CD4-positive, alpha-beta T cell (primary cell): ENCODE measurements around the gene MACROD2. TPM values are rescaled to one million over a fixed set of nuclear protein-coding genes. Genes with fewer than 3 reads are reported as not detected.

Experiments
- ATAC-seq: fragments of 200-7000 bp; cut with Tn5 transposase; one replicate; pipeline ENCODE4 v1.10.0; 2022; ENCODE audit warnings: mild to moderate bottlenecking; ENCODE audit not compliant: poor library complexity
- CTCF ChIA-PET: fragments of 350-600 bp; sonication (Branson Sonifier 250); formaldehyde crosslinking; loops from one replicate; lab custom pipeline; 2021; ENCODE audit warnings: antibody characterized with exemption, inconsistent platforms; lab: Charles Lee
- POLR2A ChIA-PET: fragments of 350-600 bp; sonication (Branson Sonifier 250); formaldehyde crosslinking; loops from one replicate; lab custom pipeline; 2021; ENCODE audit warnings: antibody characterized with exemption, inconsistent platforms; lab: Charles Lee
- DNase-seq, 14 experiments: peaks; one replicate each; pipeline ENCODE4 v3.0.0-alpha.2; 2013 to 2020; ENCODE audit warnings: mixed read lengths in 2 of 14
- H3K27ac ChIP-seq, 2 donors: one replicate each; pipeline versions ENCODE4 v1.5.1 to v1.7.0; 2013; ENCODE audit warnings: low read length in 2 of 2, low read depth in 1 of 2, mild to moderate bottlenecking in 1 of 2
- H3K27me3 ChIP-seq, 2 experiments: 1 replicate in 1 of 2; 2 replicates in 1 of 2; pipeline versions ENCODE4 v1.6.1 to v1.7.0; 2013; ENCODE audit warnings: low read length in 2 of 2, control low read depth in 1 of 2, mild to moderate bottlenecking in 1 of 2, moderate library complexity in 1 of 2; ENCODE audit not compliant: insufficient read depth in 2 of 2, control insufficient read depth in 1 of 2
- H3K36me3 ChIP-seq: one replicate; pipeline ENCODE4 v1.6.1; 2013; ENCODE audit warnings: low read length, control low read depth; ENCODE audit not compliant: insufficient read depth
- H3K4me1 ChIP-seq: one replicate; pipeline ENCODE4 v1.6.1; 2013; ENCODE audit warnings: low read length, control low read depth; ENCODE audit not compliant: insufficient read depth
- H3K4me3 ChIP-seq: one replicate; pipeline ENCODE4 v1.5.1; 2013; ENCODE audit warnings: mild to moderate bottlenecking, low read length, moderate library complexity
- H3K9me3 ChIP-seq, 2 experiments: 1 replicate in 1 of 2; 2 replicates in 1 of 2; pipeline versions ENCODE4 v1.6.1 to v1.7.0; 2013; ENCODE audit warnings: low read length in 2 of 2, mild to moderate bottlenecking in 2 of 2, control low read depth in 1 of 2, moderate library complexity in 1 of 2; ENCODE audit not compliant: control insufficient read depth in 1 of 2, insufficient read depth in 1 of 2
- H3K27ac Mint-ChIP-seq: one replicate; pipeline ENCODE4 v1.8.0; 2020; ENCODE audit warnings: mixed read lengths
- H3K27me3 Mint-ChIP-seq: one replicate; pipeline ENCODE4 v1.8.0; 2021; ENCODE audit warnings: mixed read lengths
- H3K36me3 Mint-ChIP-seq: one replicate; pipeline ENCODE4 v1.8.0; 2021; ENCODE audit warnings: low read depth, mixed read lengths
- H3K4me1 Mint-ChIP-seq: one replicate; pipeline ENCODE4 v1.8.0; 2021; ENCODE audit warnings: low read depth, mixed read lengths
- H3K4me3 Mint-ChIP-seq: one replicate; pipeline ENCODE4 v1.8.0; 2020; ENCODE audit warnings: mild to moderate bottlenecking, mixed read lengths
- H3K9me3 Mint-ChIP-seq: one replicate; pipeline ENCODE4 v1.8.0; 2020; ENCODE audit warnings: mixed read lengths
- CTCF ChIP-seq: fragments of 200-600 bp; IDR thresholded peaks from one replicate; pipeline ENCODE4 v1.8.0; 2022; ENCODE audit warnings: antibody characterized with exemption, mild to moderate bottlenecking
- intact Hi-C, 2 experiments: fragments of 100-400 bp; cut with DNase I in 1 of 2; cut with micrococcal nuclease in 1 of 2; formaldehyde crosslinking; loops; one replicate each; pipeline versions ENCODE4 v1.15.1 to v1.9.0; 2023 to 2025; cut with DNase I, micrococcal nuclease
- total RNA-seq, 174 experiments: library from RNA in 2 of 174; stranded (reverse) in 2 of 174; gene quantifications; one replicate each; pipeline ENCODE4 v1.2.3 and lab custom pipeline; 2021 to 2026

Gene MACROD2
- total RNA-seq, 2 experiments from 2014 or later, result not detected

DNA sequence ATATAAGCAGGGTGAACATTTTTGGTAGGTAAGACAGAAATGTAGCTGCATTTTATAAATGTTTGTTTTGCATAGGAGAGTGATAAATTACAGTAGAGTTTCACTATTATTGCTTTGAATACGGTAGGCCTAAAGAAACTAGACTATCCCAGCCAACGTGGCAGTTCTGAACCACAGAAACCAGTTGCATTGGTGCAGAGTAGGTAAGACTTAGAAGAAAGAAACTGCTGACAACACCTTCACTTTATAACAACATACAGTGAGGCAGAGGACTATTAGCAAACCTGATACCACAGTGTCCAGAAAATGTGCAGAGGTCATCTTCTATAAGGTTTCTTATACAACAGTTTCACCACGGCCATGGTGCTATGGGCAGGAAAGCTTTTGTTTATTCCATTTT is 2011.8 kb downstream of the MACROD2 start:
- H3K4me3 Mint-ChIP-seq, result no peak overlapping the region
- ATAC-seq, result no peak

DNA sequence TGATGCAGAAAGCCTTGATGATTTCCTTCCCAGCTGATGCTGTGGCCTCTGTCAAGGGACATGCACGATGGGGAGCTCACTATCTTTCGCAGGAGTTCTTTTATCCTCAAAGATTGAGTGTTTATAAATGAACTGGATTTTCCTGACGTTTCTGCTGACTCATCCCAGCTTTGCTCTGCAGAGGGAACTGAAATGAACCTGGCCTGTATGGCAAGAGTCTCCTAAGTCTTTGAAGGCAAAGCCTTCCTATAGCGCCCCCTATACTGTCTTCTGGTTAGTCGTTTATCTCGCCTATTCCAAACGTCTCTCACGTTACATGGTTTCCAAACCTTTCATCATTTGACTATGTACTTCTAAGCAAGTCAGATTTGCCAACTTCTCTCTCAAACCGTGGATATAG is 2012.6 kb downstream of the MACROD2 start:
- Histone ChIP-seq H3K27ac (no peak overlapping the region), H3K4me1 (no peaks in the 10 kb centered on the region), H3K36me3 (no peaks in the 10 kb centered on the region), H3K9me3 (peaks cover 0 to 15% of the 10 kb centered on the region in 2 experiments), H3K4me3 (no peak overlapping the region), H3K27me3 (no peaks in the 10 kb centered on the region)
- H3K9me3 Mint-ChIP-seq, result no peaks in the 10 kb centered on the region
- H3K36me3 Mint-ChIP-seq, result no peaks in the 10 kb centered on the region
- H3K4me1 Mint-ChIP-seq, result no peaks in the 10 kb centered on the region
- ChIA-PET CTCF (no interaction called here), POLR2A (no interaction called here)
- no peak overlapping the region for H3K4me3 Mint-ChIP-seq
- H3K27me3 Mint-ChIP-seq, result no peaks in the 10 kb centered on the region
- no peak for TF ChIP-seq CTCF
- ATAC-seq (no peak), DNase-seq (no peak)
- no peak overlapping the region for H3K27ac Mint-ChIP-seq
- intact Hi-C loops, result no loop called here

More for the DNA sequence above, 2011.8 kb downstream of the MACROD2 start:
- no peaks in the 10 kb centered on the region for H3K9me3 Mint-ChIP-seq
- H3K9me3 ChIP-seq, result peaks cover 0 to 15% of the 10 kb centered on the region in 2 experiments
- no peak overlapping the region for H3K27ac Mint-ChIP-seq
- H3K27me3 Mint-ChIP-seq, result no peaks in the 10 kb centered on the region
- H3K4me3 ChIP-seq, result no peak overlapping the region
- no peak for TF ChIP-seq CTCF
- ChIA-PET CTCF (no interaction called here), POLR2A (no interaction called here)
- no peak for DNase-seq
- H3K4me1 ChIP-seq, result no peaks in the 10 kb centered on the region
- intact Hi-C loops, result no loop called here
- no peaks in the 10 kb centered on the region for H3K4me1 Mint-ChIP-seq
- H3K36me3 Mint-ChIP-seq, result no peaks in the 10 kb centered on the region
- H3K27me3 ChIP-seq, result no peaks in the 10 kb centered on the region
- no peaks in the 10 kb centered on the region for H3K36me3 ChIP-seq
- no peak overlapping the region for H3K27ac ChIP-seq

- intact Hi-C loops, result no loop called here
- H3K4me1 ChIP-seq, result no peaks in the 10 kb centered on the region
- peaks cover 0 to 10% of the 10 kb centered on the region in 2 experiments for H3K9me3 ChIP-seq
- no peak overlapping the region for H3K27ac Mint-ChIP-seq
- H3K27ac ChIP-seq, result no peak overlapping the region
- H3K4me3 ChIP-seq, result no peak overlapping the region
- no peaks in the 10 kb centered on the region for H3K36me3 Mint-ChIP-seq
- ATAC-seq (no peak), DNase-seq (no peak)
- no peaks in the 10 kb centered on the region for H3K27me3 Mint-ChIP-seq
- no peak overlapping the region for H3K4me3 Mint-ChIP-seq
- H3K36me3 ChIP-seq, result no peaks in the 10 kb centered on the region
- no peaks in the 10 kb centered on the region for H3K27me3 ChIP-seq
- ChIA-PET CTCF (no interaction called here), POLR2A (no interaction called here)
- no peak for TF ChIP-seq CTCF
- no peaks in the 10 kb centered on the region for H3K4me1 Mint-ChIP-seq
- H3K9me3 Mint-ChIP-seq, result peaks cover 3% of the 10 kb centered on the region
Measured at GRCh38 chr20:16011056-16011455, 2015.7 kb downstream of the MACROD2 start.
